Astrocyte of the hippocampus (primary cell): ENCODE results near the gene SELENOI.
A peak's percentile ranks its signal among the peaks of the same experiment; 100 is the strongest.

Experiments
- DNase-seq: peaks from one replicate; pipeline ENCODE4 v3.0.0; 2011; ENCODE audit warnings: low read depth, low spot score

The SELENOI gene

GRCh38 chr2:26409785-26410184, 63.8 kb downstream of the SELENOI start:
- no peak for DNase-seq

GRCh38 chr2:26410764-26411243, 64.9 kb downstream of the SELENOI start:
- no peak for DNase-seq

DNA sequence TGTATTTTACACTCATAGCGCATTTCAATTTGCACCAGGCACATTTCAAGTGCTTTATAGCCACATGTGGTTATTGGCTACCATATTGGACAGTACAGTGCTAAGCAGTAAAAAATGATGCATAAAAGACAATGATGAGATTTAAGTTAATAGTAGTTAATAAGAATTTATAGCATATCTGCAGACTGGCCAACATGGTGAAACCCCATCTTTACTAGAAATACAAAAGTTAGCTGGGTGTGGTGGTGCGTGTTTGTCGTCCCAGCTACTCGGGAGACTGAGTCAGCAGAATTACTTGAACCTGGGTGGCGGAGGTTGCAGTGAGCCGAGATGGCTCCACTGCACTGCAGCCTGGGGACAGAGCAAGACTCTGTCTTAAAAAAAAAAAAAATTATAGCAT, 65.5 kb downstream of the SELENOI start:
- no peak for DNase-seq

GRCh38 chr2:26412091-26412673, 66.2 kb downstream of the SELENOI start:
- DNase-seq: no peak

GRCh38 chr2:26414311-26414710, 68.4 kb downstream of the SELENOI start:
- DNase-seq: no peak

DNA sequence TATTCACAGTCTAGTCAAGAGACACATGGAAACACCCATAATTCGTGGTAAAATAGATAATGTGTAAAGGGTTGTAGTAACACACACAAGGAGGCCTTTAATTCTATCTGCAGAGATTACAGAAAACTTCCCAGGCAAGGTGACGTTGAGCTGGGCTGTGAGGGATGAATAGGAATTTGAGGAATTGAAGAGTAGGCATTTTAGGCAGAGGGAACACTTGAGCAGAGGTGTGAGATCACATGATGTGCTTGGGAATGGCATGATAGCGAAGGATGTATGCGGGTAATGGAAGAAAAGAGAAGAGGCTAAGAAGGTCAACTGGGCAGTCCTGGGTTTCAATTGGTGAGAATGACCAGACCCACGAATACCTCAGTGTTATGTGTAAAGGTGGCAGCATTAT, 76.0 kb downstream of the SELENOI start:
- DNase-seq: no peak

DNA sequence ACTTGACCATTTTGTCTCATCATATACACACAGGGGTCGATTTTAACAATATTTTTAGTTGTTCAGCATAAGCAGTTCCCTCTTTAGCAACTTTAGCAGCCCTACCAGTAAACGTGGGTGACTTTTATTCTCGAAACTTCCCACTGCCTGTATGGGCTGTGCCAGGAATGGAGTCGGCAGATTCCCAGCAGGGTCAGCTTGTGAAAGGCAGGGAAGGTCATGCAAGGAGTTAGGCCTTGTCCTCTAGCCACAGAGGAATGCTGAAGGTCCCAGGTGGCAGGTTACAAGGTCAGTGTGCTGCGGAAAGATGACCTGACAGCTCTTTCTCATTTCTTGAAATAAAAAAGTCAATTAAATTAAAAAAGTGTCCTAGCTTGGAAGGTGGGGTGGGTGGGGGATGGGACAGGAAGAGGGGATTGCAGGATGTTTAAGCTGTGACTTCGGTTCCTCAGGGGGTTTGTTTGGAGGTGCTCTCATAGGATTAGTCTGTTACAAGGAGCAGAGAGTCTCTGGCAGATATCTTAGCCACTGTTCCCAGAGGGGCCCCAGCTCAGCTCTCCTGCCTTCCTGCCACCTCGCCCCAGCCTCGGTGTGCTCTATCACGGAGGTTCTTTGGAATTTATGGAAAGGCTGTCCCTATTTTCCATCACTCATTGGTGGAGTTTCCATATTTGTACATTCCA, 77.1 kb downstream of the SELENOI start:
- no peak for DNase-seq

DNA sequence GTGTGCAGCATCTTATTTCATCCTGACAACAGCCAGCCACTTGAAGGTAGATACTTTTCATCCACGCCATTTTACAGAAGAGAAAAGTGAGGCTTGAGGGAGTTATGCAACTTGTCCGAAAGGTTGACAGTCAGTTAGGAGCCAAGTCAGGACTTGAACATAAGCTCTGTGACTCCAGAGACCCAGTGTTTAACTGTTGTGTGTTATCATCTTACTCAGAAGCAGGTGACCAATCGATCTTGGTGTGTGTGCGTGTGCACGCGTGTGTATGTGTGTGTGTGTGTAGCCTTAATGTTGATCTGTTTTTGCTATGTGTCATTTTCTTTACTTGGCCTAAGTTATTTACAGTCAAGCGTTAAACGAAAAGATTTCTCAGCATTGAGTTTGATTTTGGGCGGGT, 77.8 kb downstream of the SELENOI start:
- DNase-seq: no peak

GRCh38 chr2:26424221-26424620, 78.3 kb downstream of the SELENOI start:
- DNase-seq: no peak

GRCh38 chr2:26428846-26429245, 82.9 kb downstream of the SELENOI start:
- no peak for DNase-seq

GRCh38 chr2:26429779-26430578, 84.0 kb downstream of the SELENOI start:
- peak; percentile 42 for DNase-seq

DNA sequence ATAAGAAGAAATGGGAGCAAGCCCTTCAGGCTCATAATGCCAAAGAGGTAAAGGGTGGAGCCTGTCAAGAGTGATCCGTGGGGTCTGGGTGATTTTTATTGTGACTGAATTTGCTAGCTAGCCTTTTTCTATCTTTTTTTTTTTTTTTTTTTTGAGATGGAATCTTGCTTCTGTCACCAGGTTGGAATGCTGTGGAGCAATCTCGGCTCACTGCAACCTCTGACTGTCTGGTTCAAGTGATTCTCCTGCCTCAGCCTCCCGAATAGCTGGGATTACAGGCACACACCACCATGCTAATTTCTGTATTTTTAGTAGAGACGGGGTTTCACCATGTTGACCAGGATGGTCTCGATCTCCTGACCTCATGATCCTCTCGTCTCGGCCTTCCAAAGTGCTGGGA, 84.9 kb downstream of the SELENOI start:
- peak; percentile 17 for DNase-seq

GRCh38 chr2:26432363-26432762, 86.4 kb downstream of the SELENOI start:
- no peak for DNase-seq

GRCh38 chr2:26432859-26433258, 86.9 kb downstream of the SELENOI start:
- DNase-seq: no peak

- DNase-seq: no peak
Observed at GRCh38 chr2:26435106-26435505, 89.2 kb downstream of the SELENOI start.

- no peak for DNase-seq
Observed at GRCh38 chr2:26438526-26438925, 92.6 kb downstream of the SELENOI start.

DNA sequence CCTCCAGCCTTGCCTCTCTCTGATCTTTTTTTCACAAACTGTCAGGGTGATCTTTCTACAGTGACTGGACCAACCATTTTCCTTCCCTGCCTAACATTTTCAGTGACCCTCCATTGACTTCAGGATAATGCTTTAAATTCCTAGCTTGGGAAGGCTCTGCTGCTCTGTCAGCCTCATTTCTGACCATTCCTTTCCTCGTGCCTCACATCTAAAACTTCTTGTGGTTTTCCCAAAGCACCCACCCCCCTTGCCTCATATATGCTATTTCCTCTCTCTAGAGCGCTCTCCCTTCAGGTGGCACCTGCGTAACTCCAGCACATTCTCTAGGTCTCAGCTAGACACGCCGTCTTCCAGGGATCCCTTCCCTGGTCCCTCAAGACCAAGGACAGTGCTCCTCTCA, 93.0 kb downstream of the SELENOI start:
- DNase-seq: peak; percentile 47

DNA sequence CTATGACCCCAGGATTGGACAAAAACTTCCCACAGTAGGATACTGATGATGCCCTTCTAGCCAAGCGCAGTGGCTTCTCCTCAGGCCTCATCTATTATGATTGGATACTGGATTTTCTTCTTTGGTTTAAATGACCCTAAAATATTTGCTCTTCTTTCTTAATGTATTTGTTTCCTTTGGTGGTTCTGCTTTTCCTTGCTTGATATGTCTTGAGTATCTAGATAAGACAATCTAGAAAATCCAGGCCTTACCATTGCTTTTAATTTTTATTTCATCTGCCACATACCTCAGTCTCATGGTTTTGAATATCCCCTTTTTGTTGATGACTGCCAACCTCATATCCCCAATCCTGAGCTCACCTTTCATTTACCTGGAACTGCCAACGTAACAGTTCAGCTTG, 96.4 kb downstream of the SELENOI start:
- DNase-seq: no peak

DNA sequence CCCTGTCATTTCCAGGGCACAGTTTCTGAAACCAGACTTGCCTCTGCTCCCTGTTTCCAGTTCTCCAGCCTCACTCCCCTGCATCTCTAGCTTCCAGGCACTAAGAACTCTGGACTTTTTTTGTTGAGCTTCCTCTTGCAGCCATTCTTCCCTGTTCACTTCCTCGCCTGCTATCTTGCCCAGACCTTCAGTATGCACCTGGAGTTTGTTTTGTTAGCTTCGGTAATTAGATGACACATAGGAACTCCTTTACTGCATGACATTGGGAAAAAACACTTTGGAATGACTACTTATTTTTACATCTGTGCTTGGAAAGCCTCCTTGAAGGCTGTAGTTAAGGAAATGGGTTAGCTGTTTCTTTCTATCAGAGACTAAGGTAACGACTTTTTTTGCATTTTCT, 96.8 kb downstream of the SELENOI start:
- DNase-seq: no peak

- DNase-seq: no peak
Observed at GRCh38 chr2:26444236-26444635, 98.3 kb downstream of the SELENOI start.
